Activated CD4-positive, alpha-beta memory T cell treated with anti-CD3 and anti-CD28 coated beads, Interleukin-2, amount 10 ng/mL, durations not matched to agents 7 days and 5 days (primary cell): ENCODE results near the gene C2CD2. TPM values are rescaled to one million over a fixed set of nuclear protein-coding genes. Genes with fewer than 3 reads are reported as not detected.

Experiments used
- CTCF ChIA-PET: fragments of 350-600 bp; sonication (Branson Sonifier 250); formaldehyde crosslinking; loops from one replicate; lab custom pipeline; 2021; ENCODE audit warnings: antibody characterized with exemption, inconsistent platforms; lab: Charles Lee
- POLR2A ChIA-PET: fragments of 350-600 bp; sonication (Branson Sonifier 250); formaldehyde crosslinking; loops from one replicate; lab custom pipeline; 2021; ENCODE audit warnings: antibody characterized with exemption; lab: Charles Lee
- DNase-seq: peaks from one replicate; pipeline ENCODE4 v3.0.0-alpha.2; 2020
- H3K27ac Mint-ChIP-seq: one replicate; pipeline ENCODE4 v1.8.0; 2021; ENCODE audit warnings: mild to moderate bottlenecking, mixed read lengths
- H3K27me3 Mint-ChIP-seq: one replicate; pipeline ENCODE4 v1.8.0; 2021; ENCODE audit warnings: mixed read lengths
- H3K36me3 Mint-ChIP-seq: one replicate; pipeline ENCODE4 v1.8.0; 2021; ENCODE audit warnings: low read depth, mixed read lengths
- H3K4me1 Mint-ChIP-seq: one replicate; pipeline ENCODE4 v1.8.0; 2021; ENCODE audit warnings: mixed read lengths
- H3K4me3 Mint-ChIP-seq: one replicate; pipeline ENCODE4 v1.8.0; 2021; ENCODE audit warnings: mild to moderate bottlenecking, mixed read lengths
- H3K9me3 Mint-ChIP-seq: one replicate; pipeline ENCODE4 v1.8.0; 2021; ENCODE audit warnings: mixed read lengths
- total RNA-seq, 2 experiments: library from RNA; stranded (reverse); gene quantifications; one replicate each; pipeline ENCODE4 v1.2.3, GENCODE V29; 2021

C2CD2 gene
- total RNA-seq, 2 experiments from 2014 or later: 5.1 to 6.3 TPM

DNA sequence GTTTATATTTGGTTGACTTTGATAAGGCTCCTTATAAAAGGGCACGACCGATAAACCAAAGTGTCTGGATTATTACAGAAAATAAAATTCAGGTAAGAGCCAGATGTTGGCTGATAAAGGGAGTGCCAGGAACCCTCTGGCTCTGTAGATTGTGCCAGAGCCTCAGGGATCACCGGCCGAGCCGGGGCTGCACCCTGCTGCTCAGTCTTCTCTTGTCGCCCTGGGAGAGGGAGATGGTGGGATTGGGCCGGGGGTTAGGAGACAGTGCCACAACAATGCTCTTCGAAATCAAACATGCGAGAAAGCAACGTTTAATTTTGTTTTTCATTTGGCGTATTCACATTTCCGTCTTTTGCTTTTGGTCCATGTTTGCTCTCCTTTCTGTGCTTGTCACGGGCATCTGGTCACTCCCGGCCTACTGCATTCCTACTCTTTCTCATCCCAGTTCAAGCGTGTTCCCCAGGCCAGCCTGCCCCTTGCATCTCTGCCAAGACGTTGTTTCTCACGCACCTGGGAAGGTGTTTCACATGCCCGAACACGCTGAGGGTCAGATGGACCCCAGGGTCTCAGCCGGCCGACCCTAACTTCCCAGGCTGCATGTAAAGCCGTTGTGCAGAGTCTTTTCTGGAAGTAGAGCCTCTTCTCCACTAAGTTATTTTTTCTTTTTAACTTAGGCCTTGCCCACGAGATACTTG, 18.8 kb upstream of the C2CD2 start:
- POLR2A ChIA-PET: no interaction called here

DNA sequence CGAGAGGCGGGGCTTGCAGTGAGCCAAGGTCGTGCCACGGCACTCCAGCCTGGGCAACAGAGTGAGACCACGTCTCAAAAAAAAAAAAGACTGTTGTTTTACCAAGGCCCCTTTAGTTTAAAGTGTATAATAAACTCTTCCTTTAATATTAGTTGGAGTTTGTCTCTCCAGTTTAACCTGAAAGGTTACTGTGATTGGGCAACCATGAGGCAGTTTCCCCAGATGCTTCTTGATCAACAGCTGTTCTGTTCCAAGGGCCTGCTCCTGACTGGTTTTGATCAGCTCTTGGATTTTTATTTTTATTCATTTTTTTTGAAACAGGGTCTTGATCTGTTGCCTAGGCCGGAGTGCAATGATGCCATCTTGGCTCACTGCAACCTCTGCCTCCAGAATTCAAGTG, 18.1 kb upstream of the C2CD2 start:
- Mint-ChIP-seq H3K27ac (no peak overlapping the region), H3K27me3 (no peaks in the 10 kb centered on the region), H3K4me1 (peaks cover 7% of the 10 kb centered on the region), H3K4me3 (no peak overlapping the region), H3K9me3 (no peaks in the 10 kb centered on the region), H3K36me3 (no peaks in the 10 kb centered on the region)
- DNase-seq: no peak
- ChIA-PET CTCF (interaction anchor here (0.7 kb wide), 1 partner anchor 69 kb away, joined by 3 read pairs; no protein-coding TSS in a partner anchor), POLR2A (no interaction called here)

More for the DNA sequence above, 18.8 kb upstream of the C2CD2 start:
- Mint-ChIP-seq H3K27me3 (no peaks in the 10 kb centered on the region), H3K27ac (no peak overlapping the region), H3K4me3 (no peak overlapping the region), H3K36me3 (no peaks in the 10 kb centered on the region), H3K9me3 (no peaks in the 10 kb centered on the region), H3K4me1 (peaks cover 7% of the 10 kb centered on the region)
- peak; percentile 3 for DNase-seq
- CTCF ChIA-PET: no interaction called here

DNA sequence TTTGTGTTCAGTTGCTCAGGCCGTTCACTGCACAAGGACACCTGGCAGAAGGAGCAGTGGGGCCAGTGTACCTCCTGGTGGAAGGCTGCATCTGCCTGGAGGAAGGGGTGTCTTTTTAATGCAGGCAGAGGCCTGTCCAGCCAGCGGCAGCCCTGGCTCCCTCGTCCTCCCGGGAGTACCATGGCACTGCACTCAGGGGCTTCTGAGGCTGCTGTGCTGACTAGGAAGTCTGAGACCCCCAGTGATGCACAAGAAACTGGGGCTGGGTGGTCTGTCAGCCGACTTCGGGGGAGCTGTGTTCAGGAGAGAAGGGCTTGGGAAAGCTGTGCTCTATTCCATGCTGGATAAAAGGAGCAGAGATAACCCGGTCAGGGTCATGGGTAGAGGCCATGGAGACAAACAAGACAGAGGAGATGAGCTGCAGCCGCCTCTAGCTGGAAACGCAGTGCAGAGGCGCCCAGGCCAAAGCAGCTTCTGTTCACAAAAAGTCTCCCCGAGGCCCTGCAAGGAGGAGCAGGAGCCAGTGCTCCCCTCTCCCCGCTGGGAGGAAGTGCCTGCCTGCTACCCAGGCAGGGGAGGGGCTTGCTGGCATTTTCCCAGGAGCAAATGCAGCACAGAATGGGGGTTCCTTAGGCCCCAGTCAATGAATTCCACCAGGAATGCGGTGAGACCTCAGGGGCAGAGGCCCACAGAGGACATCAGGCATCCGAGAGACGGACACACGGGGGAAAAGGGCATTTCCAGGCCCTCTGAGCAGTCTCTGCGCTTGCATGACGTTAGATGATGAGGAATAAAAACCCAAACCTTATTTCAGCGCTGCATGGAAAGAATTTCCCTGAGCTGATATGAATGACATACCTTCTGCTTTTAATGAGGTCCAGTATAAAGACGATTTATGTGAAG, 17.2 kb upstream of the C2CD2 start:
- ChIA-PET CTCF (interaction anchor here (0.7 kb wide), 1 partner anchor 68 kb away, joined by 3 read pairs; no protein-coding TSS in a partner anchor), POLR2A (no interaction called here)
- DNase-seq: peak; percentile 7
- Mint-ChIP-seq H3K27me3 (no peaks in the 10 kb centered on the region), H3K27ac (no peak overlapping the region), H3K36me3 (no peaks in the 10 kb centered on the region), H3K4me3 (no peak overlapping the region), H3K9me3 (no peaks in the 10 kb centered on the region), H3K4me1 (peaks cover 7% of the 10 kb centered on the region)

DNA sequence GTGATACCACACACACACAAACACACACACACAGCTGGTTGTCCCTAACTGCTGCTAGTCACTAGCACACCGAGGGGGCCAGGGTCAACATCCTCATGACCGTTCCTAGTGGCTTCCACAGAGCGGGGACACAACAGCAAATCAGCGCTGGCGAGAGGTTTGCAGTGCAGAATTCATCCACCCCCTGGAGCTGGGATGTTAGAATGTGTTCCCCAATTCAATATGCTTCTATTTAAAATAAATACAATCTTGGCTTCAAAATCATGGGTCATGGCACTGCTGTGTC, 16.2 kb upstream of the C2CD2 start:
- no peaks in the 10 kb centered on the region for H3K36me3 Mint-ChIP-seq
- peak; percentile 13 for DNase-seq

DNA sequence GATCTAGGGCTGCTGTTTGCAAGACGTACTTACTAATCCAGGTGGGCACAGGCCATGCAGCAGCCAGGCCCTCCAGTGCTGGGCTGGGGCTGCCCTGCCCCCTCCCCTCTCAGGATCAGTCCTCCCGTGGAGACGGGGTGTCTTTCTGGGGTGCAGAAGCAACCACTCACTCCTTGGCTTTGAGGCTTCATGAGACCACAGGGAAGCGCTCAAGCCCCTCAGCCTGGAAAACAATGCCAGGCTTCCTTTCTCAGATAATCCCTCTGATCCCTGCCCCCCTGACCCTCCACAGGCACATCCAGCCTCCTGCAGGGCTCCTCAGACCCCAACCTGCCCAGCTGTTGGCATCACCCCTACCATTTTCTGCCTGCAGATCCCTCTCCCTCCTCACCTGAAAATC, 13.9 kb upstream of the C2CD2 start:
- Mint-ChIP-seq H3K4me3 (no peak overlapping the region), H3K36me3 (no peaks in the 10 kb centered on the region), H3K4me1 (no peaks in the 10 kb centered on the region), H3K27me3 (no peaks in the 10 kb centered on the region), H3K27ac (no peak overlapping the region), H3K9me3 (no peaks in the 10 kb centered on the region)
- CTCF ChIA-PET: no interaction called here
- DNase-seq: peak; percentile 7
- POLR2A ChIA-PET: no interaction called here

More for the DNA sequence above, 16.2 kb upstream of the C2CD2 start:
- no peaks in the 10 kb centered on the region for H3K27me3 Mint-ChIP-seq
- POLR2A ChIA-PET: no interaction called here
- no peak overlapping the region for H3K4me3 Mint-ChIP-seq
- CTCF ChIA-PET: interaction anchor here (1.1 kb wide), 1 partner anchor 148 kb away, joined by 3 read pairs; no protein-coding TSS in a partner anchor
- H3K4me1 Mint-ChIP-seq: peaks cover 7% of the 10 kb centered on the region
- no peak overlapping the region for H3K27ac Mint-ChIP-seq
- no peaks in the 10 kb centered on the region for H3K9me3 Mint-ChIP-seq

DNA sequence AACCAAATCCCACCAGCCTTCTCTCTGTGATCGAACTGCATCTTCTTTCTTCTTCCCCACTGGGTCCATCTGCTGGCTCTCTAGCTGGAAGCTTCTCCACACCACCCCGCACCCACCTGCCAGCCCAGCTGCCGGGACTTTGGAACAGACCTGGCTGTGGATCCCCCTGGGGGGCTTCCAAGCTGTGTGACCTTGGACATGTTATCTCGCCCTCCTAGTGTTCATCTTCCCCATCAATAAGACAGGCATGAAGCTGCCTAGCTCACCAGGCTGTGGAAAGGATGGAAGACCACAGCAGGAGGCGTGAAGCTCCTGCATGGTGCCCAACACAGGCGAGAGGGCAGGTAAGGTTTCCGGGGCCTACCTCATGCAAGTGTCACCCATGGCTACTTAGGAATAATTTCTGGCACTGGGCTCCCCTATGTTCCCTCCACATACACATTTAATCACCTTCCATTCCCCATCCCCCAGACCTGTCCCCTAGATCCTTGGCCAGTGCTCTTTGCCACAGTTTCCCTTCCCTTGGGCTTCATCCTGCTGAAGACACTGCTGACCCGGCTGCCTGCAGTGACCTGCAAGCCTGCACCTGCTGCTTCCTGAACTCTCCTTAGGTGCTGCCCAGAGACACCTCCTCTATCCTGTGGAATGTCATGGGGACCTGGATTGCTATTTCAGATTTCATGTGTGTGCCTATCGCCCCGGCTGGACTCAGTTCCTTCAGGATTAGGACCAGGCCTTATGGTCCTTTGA, 13.2 kb upstream of the C2CD2 start:
- Mint-ChIP-seq H3K27ac (no peak overlapping the region), H3K27me3 (peaks cover 4% of the 10 kb centered on the region), H3K36me3 (no peaks in the 10 kb centered on the region), H3K4me1 (no peaks in the 10 kb centered on the region), H3K9me3 (no peaks in the 10 kb centered on the region), H3K4me3 (no peak overlapping the region)
- peak; percentile 11 for DNase-seq
- POLR2A ChIA-PET: no interaction called here
- CTCF ChIA-PET: no interaction called here

DNA sequence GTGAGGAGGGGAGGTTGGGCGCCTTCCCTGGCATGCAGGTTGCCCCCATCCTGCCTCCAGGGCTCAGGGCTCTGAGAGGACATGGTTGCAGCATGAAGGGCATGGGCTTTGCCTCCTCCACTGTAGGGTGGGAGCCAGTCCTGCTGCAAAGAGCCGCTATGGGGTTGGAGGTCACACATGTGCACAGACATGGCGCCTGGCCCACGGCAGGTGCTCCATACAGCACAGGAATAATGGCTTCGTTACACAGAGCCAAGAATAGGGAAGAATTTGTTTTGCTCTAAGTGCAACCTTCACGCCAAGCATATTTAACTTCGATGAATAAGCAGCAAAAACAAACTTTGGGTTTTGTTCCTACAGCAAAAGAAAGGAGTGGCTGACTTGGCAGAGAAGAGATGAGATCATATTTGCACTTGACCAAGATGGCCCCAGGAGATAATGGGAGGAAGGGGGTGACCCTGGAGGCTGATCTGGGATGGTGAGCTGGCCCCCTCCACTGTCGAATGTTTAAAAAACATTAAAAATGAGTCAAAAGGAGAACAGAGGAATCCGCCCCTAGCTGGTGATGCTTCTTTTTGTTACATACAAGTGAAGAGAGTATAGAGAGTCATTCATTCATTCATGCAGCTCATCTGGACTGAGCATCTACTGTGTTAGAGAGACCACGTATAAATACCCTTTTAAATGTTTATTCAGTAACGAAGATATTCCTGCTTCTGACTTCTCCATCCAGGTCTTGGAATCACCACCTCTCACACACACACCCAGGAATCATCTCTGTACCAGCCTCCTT, 12.4 kb upstream of the C2CD2 start:
- no peak overlapping the region for H3K27ac Mint-ChIP-seq
- H3K9me3 Mint-ChIP-seq: no peaks in the 10 kb centered on the region
- CTCF ChIA-PET: no interaction called here
- H3K4me1 Mint-ChIP-seq: no peaks in the 10 kb centered on the region
- POLR2A ChIA-PET: no interaction called here
- H3K36me3 Mint-ChIP-seq: no peaks in the 10 kb centered on the region
- H3K4me3 Mint-ChIP-seq: no peak overlapping the region
- peak; percentile 4 for DNase-seq
- peaks cover 8% of the 10 kb centered on the region for H3K27me3 Mint-ChIP-seq

DNA sequence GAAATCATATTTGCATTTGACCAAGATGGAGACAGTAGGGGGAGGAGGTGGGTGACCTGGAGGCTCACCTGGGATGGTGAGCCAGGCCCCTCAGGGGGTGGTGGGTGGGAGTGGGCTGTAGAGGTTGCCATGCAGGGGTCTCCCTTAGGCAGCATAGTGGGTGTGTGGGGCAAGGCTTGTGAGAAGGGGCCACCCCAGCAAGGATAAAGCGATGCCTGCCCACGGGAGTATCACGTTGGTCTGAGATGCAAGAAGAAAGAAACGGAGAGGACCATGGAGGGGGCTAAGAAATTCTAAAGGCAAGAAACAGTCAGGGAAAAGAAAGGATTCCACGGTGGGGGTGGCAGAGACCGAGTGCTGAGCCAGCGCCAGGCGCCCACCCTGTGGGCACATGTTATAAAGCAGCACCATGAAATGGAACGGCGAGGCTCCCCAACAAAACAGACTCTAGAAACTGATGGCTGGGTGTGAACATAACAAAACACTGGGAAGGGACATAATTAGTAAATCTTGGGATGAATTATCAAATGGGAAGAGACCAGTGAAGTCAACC, 11.7 kb upstream of the C2CD2 start:
- CTCF ChIA-PET: no interaction called here
- DNase-seq: peak; percentile 4
- POLR2A ChIA-PET: no interaction called here
- H3K36me3 Mint-ChIP-seq: no peaks in the 10 kb centered on the region
- H3K27ac Mint-ChIP-seq: no peak overlapping the region
- H3K27me3 Mint-ChIP-seq: peaks cover 10% of the 10 kb centered on the region
- no peaks in the 10 kb centered on the region for H3K9me3 Mint-ChIP-seq
- H3K4me1 Mint-ChIP-seq: no peaks in the 10 kb centered on the region
- no peak overlapping the region for H3K4me3 Mint-ChIP-seq

DNA sequence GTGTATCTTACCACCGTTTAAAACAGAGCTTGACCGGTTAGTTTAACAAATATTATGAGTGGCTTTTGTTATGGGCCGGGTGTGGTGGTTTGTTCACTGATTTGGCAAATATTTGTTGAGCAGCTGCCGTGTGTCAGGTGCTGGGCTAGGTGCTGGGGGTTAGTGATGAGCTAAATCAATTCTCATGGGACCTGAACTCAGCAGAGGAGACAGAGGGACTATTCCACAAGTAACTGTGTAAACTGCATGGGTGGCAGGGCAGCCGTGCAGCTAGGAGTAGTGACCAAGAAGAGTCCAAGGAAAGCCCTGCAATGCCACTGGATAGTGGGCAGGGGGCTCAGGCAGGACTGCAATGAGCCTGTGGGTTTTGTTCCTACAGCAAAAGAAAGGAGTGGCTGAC, 11.2 kb upstream of the C2CD2 start:
- no peaks in the 10 kb centered on the region for H3K9me3 Mint-ChIP-seq
- no peaks in the 10 kb centered on the region for H3K36me3 Mint-ChIP-seq
- H3K4me1 Mint-ChIP-seq: no peaks in the 10 kb centered on the region
- CTCF ChIA-PET: no interaction called here
- POLR2A ChIA-PET: no interaction called here
- H3K27ac Mint-ChIP-seq: no peak overlapping the region
- peak; percentile 9 for DNase-seq
- no peak overlapping the region for H3K4me3 Mint-ChIP-seq
- peaks cover 12% of the 10 kb centered on the region for H3K27me3 Mint-ChIP-seq

DNA sequence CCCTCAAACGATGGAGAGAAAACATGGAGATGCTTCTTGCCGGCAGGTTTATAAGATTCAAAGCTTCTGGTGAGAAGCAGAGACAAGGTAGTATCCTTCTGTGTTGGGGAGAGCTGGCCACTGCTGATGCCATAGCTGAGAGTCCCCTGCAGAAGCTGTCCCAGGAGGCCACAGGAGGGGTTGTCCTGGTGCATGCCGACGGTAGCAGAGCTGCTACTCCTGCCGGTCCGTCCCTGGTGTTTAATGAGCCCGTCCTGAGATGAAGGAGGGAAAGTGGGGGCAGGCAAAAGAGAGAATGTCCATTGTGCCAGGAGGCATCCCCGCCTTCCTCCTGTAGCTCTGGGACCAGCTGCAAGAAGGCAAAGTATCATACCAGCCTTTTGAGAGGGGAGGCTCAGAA, 10.4 kb upstream of the C2CD2 start:
- no peak overlapping the region for H3K27ac Mint-ChIP-seq

DNA sequence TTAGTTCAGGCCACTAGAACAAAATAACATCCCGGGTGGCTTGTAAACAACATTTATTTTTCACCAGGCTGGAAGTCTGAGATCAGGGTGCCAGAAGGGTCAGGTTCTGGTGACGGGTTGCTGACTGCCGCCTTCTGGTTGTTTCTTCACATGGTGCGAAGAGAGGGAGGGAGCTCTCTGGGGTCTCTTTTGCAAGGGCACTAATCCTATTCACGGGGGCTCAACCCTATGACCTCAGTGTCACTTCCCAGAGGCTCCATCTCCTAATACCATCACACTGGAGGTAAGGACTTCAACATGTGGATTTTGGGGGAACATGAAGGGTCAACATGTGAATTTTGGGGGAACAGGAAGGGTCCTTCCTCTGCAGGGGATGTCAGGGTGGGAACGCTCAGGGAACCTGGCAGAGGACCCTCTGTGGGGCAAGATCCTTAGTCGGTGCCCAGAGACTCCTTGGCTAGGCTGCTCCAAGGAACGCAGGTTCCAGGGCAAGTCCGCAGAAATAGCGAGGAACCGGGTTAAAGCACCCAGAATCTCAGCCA, 8.7 kb upstream of the C2CD2 start:
- CTCF ChIA-PET: no interaction called here
- no peak for DNase-seq

More for the DNA sequence above, 10.4 kb upstream of the C2CD2 start:
- no peaks in the 10 kb centered on the region for H3K4me1 Mint-ChIP-seq
- no peaks in the 10 kb centered on the region for H3K36me3 Mint-ChIP-seq
- H3K9me3 Mint-ChIP-seq: no peaks in the 10 kb centered on the region
- DNase-seq: no peak
- H3K27me3 Mint-ChIP-seq: peaks cover 12% of the 10 kb centered on the region
- ChIA-PET CTCF (no interaction called here), POLR2A (no interaction called here)
- no peak overlapping the region for H3K4me3 Mint-ChIP-seq

DNA sequence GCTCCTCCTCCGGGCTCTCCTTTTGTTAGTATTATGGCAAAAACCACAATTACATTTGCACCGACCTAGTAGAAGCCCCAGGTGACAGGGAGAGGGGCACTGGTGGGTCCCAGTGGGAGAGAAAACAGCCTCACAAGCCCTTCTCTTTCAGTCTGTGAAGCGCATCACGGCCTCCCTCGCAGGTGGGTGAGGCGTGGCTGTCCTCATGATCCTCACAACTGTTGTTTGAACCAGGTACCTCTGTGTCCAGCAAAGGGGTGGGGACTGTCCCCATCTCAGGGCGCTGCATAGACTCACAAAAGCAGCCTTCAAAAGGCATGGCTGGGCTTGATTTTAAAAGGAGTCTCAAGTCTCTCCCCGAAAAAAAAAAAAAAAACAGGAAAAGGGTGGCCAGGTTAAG, 7.9 kb upstream of the C2CD2 start:
- H3K27me3 Mint-ChIP-seq: peaks cover 12% of the 10 kb centered on the region
- ChIA-PET CTCF (no interaction called here), POLR2A (no interaction called here)
- H3K36me3 Mint-ChIP-seq: no peaks in the 10 kb centered on the region
- no peak for DNase-seq
- no peak overlapping the region for H3K27ac Mint-ChIP-seq
- H3K4me3 Mint-ChIP-seq: no peak overlapping the region
- H3K9me3 Mint-ChIP-seq: no peaks in the 10 kb centered on the region
- no peaks in the 10 kb centered on the region for H3K4me1 Mint-ChIP-seq

More for the DNA sequence above, 8.7 kb upstream of the C2CD2 start:
- peaks cover 12% of the 10 kb centered on the region for H3K27me3 Mint-ChIP-seq
- no peak overlapping the region for H3K27ac Mint-ChIP-seq
- POLR2A ChIA-PET: no interaction called here
- H3K4me3 Mint-ChIP-seq: no peak overlapping the region
- H3K4me1 Mint-ChIP-seq: no peaks in the 10 kb centered on the region
- no peaks in the 10 kb centered on the region for H3K36me3 Mint-ChIP-seq
- H3K9me3 Mint-ChIP-seq: no peaks in the 10 kb centered on the region
